ENCODE results near the gene ITGA11. TPM values are rescaled to one million over a fixed set of nuclear protein-coding genes. Genes with fewer than 3 reads are reported as not detected.

Gene ITGA11
- total and polyA plus RNA-seq, 2 experiments from 2014 or later = 0.03 to 0.40 TPM

DNA sequence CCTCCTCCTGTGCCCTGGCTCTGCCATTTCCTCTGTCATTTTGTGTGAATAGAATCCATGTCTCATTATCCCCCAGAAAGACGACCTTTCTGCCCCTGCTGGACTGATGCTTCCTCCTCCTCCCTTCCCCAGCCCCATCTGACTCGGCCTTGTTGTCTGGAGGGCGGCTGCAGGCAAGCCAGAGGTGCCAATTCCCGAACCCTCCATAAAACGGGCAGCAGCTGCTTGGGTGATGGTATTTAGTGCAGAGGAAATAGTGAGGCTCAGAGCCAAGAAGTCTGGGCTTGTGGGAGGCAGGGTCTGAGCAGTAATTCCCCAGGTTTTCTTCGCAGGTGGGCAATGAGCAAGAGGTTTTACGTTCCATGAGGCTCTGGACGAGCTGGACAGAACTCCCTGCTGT is 71.2 kb downstream of the ITGA11 start:
- no peaks in the 10 kb centered on the region for H4K20me1 ChIP-seq (replicated peaks; ENCODE audit: insufficient read depth)
- Mint-ChIP-seq H3K4me1 (no peaks in the 10 kb centered on the region), H3K9me3 (peaks cover 17% of the 10 kb centered on the region; the same call in 2 of the 3 replicates), H3K27ac (no peak overlapping the region), H3K27me3 (ENCODE audit: insufficient read depth, low read depth, poor library complexity) (peaks cover 4% of the 10 kb centered on the region), H3K4me3 (no peak overlapping the region), H3K36me3 (ENCODE audit: low read depth) (peaks cover 10% of the 10 kb centered on the region; the same call in 2 of the 3 replicates)
- peaks cover 11% of the 10 kb centered on the region; the same call in 1 of the 2 replicates for H3K9me2 ChIP-seq (ENCODE audit: insufficient read depth)
- no peak overlapping the region for H2AFZ ChIP-seq
- no peaks in the 10 kb centered on the region for H3K27me3 ChIP-seq (ENCODE audit: insufficient read depth)
- no peaks in the 10 kb centered on the region for H3F3A ChIP-seq (replicated peaks; ENCODE audit: low read depth)
- H3K79me2 ChIP-seq (replicated peaks; ENCODE audit: insufficient read depth) = no peaks in the 10 kb centered on the region
- DNase-seq (ENCODE audit: low spot score) (no peak), ATAC-seq (no peak)
- no peak overlapping the region for H3K4me3 ChIP-seq
- no peak overlapping the region for H3K4me2 ChIP-seq
- H3K27ac ChIP-seq (ENCODE audit: low read depth) = no peak overlapping the region
- H3K4me1 ChIP-seq (ENCODE audit: insufficient read depth) = no peaks in the 10 kb centered on the region
- TF ChIP-seq JUNB (IDR thresholded peaks at IDR 0.05; ENCODE audit: unreplicated experiment) (no peak), EZH2phosphoT487 (IDR thresholded peaks at IDR 0.05; ENCODE audit: unreplicated experiment) (no peak), POLR2AphosphoS5 (IDR thresholded peaks at IDR 0.05; ENCODE audit: low read depth) (no peak), NANOG (IDR thresholded peaks at IDR 0.05; ENCODE audit: borderline replicate concordance) (no peak), CREB1 (CRISPR knock-in tag; IDR thresholded peaks at IDR 0.05; ENCODE audit: low read depth) (no peak), ZNF462 (CRISPR knock-in tag; IDR thresholded peaks at IDR 0.05) (no peak), CTCF (conservative IDR thresholded peaks at IDR 0.05; ENCODE audit: low read depth in 2 of 2) (no peak), ZNF331 (CRISPR knock-in tag; IDR thresholded peaks at IDR 0.05; ENCODE audit: low read depth) (no peak), ZNF114 (CRISPR knock-in tag; IDR thresholded peaks at IDR 0.05) (no peak), STAT1 (IDR thresholded peaks at IDR 0.05; ENCODE audit: unreplicated experiment) (no peak), EZH2 (IDR thresholded peaks at IDR 0.05; ENCODE audit: low read depth, unreplicated experiment) (no peak)
- TF ChIP-seq, protein P1, sequence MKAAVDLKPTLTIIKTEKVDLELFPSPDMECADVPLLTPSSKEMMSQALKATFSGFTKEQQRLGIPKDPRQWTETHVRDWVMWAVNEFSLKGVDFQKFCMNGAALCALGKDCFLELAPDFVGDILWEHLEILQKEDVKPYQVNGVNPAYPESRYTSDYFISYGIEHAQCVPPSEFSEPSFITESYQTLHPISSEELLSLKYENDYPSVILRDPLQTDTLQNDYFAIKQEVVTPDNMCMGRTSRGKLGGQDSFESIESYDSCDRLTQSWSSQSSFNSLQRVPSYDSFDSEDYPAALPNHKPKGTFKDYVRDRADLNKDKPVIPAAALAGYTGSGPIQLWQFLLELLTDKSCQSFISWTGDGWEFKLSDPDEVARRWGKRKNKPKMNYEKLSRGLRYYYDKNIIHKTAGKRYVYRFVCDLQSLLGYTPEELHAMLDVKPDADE (IDR thresholded peaks at IDR 0.05) = no peak
- TF ChIP-seq, protein P2, sequence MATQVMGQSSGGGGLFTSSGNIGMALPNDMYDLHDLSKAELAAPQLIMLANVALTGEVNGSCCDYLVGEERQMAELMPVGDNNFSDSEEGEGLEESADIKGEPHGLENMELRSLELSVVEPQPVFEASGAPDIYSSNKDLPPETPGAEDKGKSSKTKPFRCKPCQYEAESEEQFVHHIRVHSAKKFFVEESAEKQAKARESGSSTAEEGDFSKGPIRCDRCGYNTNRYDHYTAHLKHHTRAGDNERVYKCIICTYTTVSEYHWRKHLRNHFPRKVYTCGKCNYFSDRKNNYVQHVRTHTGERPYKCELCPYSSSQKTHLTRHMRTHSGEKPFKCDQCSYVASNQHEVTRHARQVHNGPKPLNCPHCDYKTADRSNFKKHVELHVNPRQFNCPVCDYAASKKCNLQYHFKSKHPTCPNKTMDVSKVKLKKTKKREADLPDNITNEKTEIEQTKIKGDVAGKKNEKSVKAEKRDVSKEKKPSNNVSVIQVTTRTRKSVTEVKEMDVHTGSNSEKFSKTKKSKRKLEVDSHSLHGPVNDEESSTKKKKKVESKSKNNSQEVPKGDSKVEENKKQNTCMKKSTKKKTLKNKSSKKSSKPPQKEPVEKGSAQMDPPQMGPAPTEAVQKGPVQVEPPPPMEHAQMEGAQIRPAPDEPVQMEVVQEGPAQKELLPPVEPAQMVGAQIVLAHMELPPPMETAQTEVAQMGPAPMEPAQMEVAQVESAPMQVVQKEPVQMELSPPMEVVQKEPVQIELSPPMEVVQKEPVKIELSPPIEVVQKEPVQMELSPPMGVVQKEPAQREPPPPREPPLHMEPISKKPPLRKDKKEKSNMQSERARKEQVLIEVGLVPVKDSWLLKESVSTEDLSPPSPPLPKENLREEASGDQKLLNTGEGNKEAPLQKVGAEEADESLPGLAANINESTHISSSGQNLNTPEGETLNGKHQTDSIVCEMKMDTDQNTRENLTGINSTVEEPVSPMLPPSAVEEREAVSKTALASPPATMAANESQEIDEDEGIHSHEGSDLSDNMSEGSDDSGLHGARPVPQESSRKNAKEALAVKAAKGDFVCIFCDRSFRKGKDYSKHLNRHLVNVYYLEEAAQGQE (IDR thresholded peaks at IDR 0.05; ENCODE audit: unreplicated experiment) = no peak
- H3K36me3 ChIP-seq (ENCODE audit: insufficient read depth) = no peaks in the 10 kb centered on the region

Measured in GM23338 (cell line).